Activated T-cell treated with anti-CD3 and anti-CD28 coated beads, Interleukin-2, amount 50 U/mL, for 24 hours (primary cell): ENCODE results near the gene EIF1AX.
A peak's percentile ranks its signal among the peaks of the same experiment; 100 is the strongest.
"Not testable (repeated sequence)": the region's sequence is repeated elsewhere in the genome, so short reads cannot be mapped to it uniquely, and the experiment has no call there.

Experiments used
- DNase-seq: peaks from one replicate; pipeline ENCODE4 v3.0.0-alpha.2; 2020
- H3K27ac Mint-ChIP-seq: 2 replicates; pipeline ENCODE4 v1.8.0; 2020; ENCODE audit warnings: mild to moderate bottlenecking, mixed read lengths
- H3K27me3 Mint-ChIP-seq: 2 replicates; pipeline ENCODE4 v1.8.0; 2020; ENCODE audit warnings: mixed read lengths
- H3K36me3 Mint-ChIP-seq: 2 replicates; pipeline ENCODE4 v1.8.0; 2020; ENCODE audit warnings: low read depth, mixed read lengths
- H3K4me1 Mint-ChIP-seq: 2 replicates; pipeline ENCODE4 v1.8.0; 2020; ENCODE audit warnings: low read depth, mixed read lengths
- H3K4me3 Mint-ChIP-seq: 2 replicates; pipeline ENCODE4 v1.8.0; 2020; ENCODE audit warnings: mild to moderate bottlenecking, moderate library complexity, mixed read lengths
- H3K9me3 Mint-ChIP-seq: 2 replicates; pipeline ENCODE4 v1.8.0; 2020; ENCODE audit warnings: mixed read lengths

Gene EIF1AX

GRCh38 chrX:20141281-20142220 is at the start of gene EIF1AX:
Gene EIF1AX, minus strand, starts transcription at chrX:20141838. Its CDS starts 198 bp downstream, at chrX:20141640.
- peak; percentile 99 for DNase-seq
- H3K4me3 Mint-ChIP-seq: peak within 1 kb of the TSS; percentile 94
- H3K36me3 Mint-ChIP-seq: peaks cover 50% of the 10 kb centered on the region
- H3K4me1 Mint-ChIP-seq: peaks cover 58% of the 10 kb centered on the region
- H3K9me3 Mint-ChIP-seq: no peaks in the 10 kb centered on the region
- H3K27ac Mint-ChIP-seq: peak within 1 kb of the TSS; percentile 95
- no peaks in the 10 kb centered on the region for H3K27me3 Mint-ChIP-seq

- no peak overlapping the region for H3K27ac Mint-ChIP-seq
- peaks cover 63% of the 10 kb centered on the region for H3K36me3 Mint-ChIP-seq
- no peak overlapping the region for H3K4me3 Mint-ChIP-seq
- H3K9me3 Mint-ChIP-seq: no peaks in the 10 kb centered on the region
- H3K4me1 Mint-ChIP-seq: no peaks in the 10 kb centered on the region
- H3K27me3 Mint-ChIP-seq: peaks cover 25% of the 10 kb centered on the region
- no peak for DNase-seq
Measured at GRCh38 chrX:20189171-20189570, 47.5 kb upstream of the EIF1AX start.

- H3K4me3 Mint-ChIP-seq: no peak overlapping the region
- no peak for DNase-seq
- H3K27ac Mint-ChIP-seq: peak overlapping the region; percentile 89
- H3K9me3 Mint-ChIP-seq: no peaks in the 10 kb centered on the region
- peaks cover 63% of the 10 kb centered on the region for H3K36me3 Mint-ChIP-seq
- peaks cover 16% of the 10 kb centered on the region for H3K4me1 Mint-ChIP-seq
- H3K27me3 Mint-ChIP-seq: peaks cover 16% of the 10 kb centered on the region
Measured at GRCh38 chrX:20181598-20182329, 40.1 kb upstream of the EIF1AX start.

- H3K9me3 Mint-ChIP-seq: no peaks in the 10 kb centered on the region
- peaks cover 12% of the 10 kb centered on the region for H3K27me3 Mint-ChIP-seq
- peaks cover 7% of the 10 kb centered on the region for H3K4me1 Mint-ChIP-seq
- H3K27ac Mint-ChIP-seq: no peak overlapping the region
- H3K36me3 Mint-ChIP-seq: peaks cover 56% of the 10 kb centered on the region
- no peak overlapping the region for H3K4me3 Mint-ChIP-seq
- DNase-seq: no peak
Measured at GRCh38 chrX:20177093-20177492, 35.5 kb upstream of the EIF1AX start.

GRCh38 chrX:20173856-20174255 is 32.2 kb upstream of the EIF1AX start:
- no peak overlapping the region for H3K27ac Mint-ChIP-seq
- H3K27me3 Mint-ChIP-seq: peaks cover 2% of the 10 kb centered on the region
- no peak overlapping the region for H3K4me3 Mint-ChIP-seq
- H3K9me3 Mint-ChIP-seq: no peaks in the 10 kb centered on the region
- no peak for DNase-seq
- peaks cover 55% of the 10 kb centered on the region for H3K36me3 Mint-ChIP-seq
- no peaks in the 10 kb centered on the region for H3K4me1 Mint-ChIP-seq

- no peaks in the 10 kb centered on the region for H3K4me1 Mint-ChIP-seq
- no peaks in the 10 kb centered on the region for H3K9me3 Mint-ChIP-seq
- H3K4me3 Mint-ChIP-seq: no peak overlapping the region
- no peak overlapping the region for H3K27ac Mint-ChIP-seq
- peaks cover 55% of the 10 kb centered on the region for H3K36me3 Mint-ChIP-seq
- no peaks in the 10 kb centered on the region for H3K27me3 Mint-ChIP-seq
- no peak for DNase-seq
Measured at GRCh38 chrX:20173313-20173712, 31.7 kb upstream of the EIF1AX start.

GRCh38 chrX:20171887-20172286 is 30.2 kb upstream of the EIF1AX start:
- Mint-ChIP-seq H3K27me3 (peaks cover 2% of the 10 kb centered on the region), H3K36me3 (peaks cover 58% of the 10 kb centered on the region), H3K9me3 (no peaks in the 10 kb centered on the region), H3K4me3 (no peak overlapping the region), H3K4me1 (no peaks in the 10 kb centered on the region), H3K27ac (no peak overlapping the region)
- DNase-seq: no peak

GRCh38 chrX:20162516-20162915 is 20.9 kb upstream of the EIF1AX start:
- not testable (repeated sequence) for H3K27me3 Mint-ChIP-seq, H3K4me3 Mint-ChIP-seq, H3K4me1 Mint-ChIP-seq, H3K9me3 Mint-ChIP-seq, DNase-seq
- peaks cover 55% of the 10 kb centered on the region for H3K36me3 Mint-ChIP-seq
- peak overlapping the region; percentile 62 for H3K27ac Mint-ChIP-seq

GRCh38 chrX:20159797-20160385 is 18.3 kb upstream of the EIF1AX start:
- Mint-ChIP-seq H3K36me3 (peaks cover 70% of the 10 kb centered on the region), H3K27ac (peak overlapping the region; percentile 2), H3K27me3 (peaks cover 7% of the 10 kb centered on the region), H3K4me1 (no peaks in the 10 kb centered on the region), H3K9me3 (no peaks in the 10 kb centered on the region), H3K4me3 (no peak overlapping the region)
- no peak for DNase-seq

- DNase-seq: no peak
- Mint-ChIP-seq H3K27ac (no peak overlapping the region), H3K36me3 (peaks cover 56% of the 10 kb centered on the region), H3K9me3 (no peaks in the 10 kb centered on the region), H3K4me1 (peaks cover 5% of the 10 kb centered on the region), H3K27me3 (peaks cover 14% of the 10 kb centered on the region), H3K4me3 (no peak overlapping the region)
Measured at GRCh38 chrX:20151689-20152088, 10.1 kb upstream of the EIF1AX start.

- peaks cover 11% of the 10 kb centered on the region for H3K27me3 Mint-ChIP-seq
- H3K9me3 Mint-ChIP-seq: no peaks in the 10 kb centered on the region
- peaks cover 12% of the 10 kb centered on the region for H3K4me1 Mint-ChIP-seq
- H3K36me3 Mint-ChIP-seq: peaks cover 38% of the 10 kb centered on the region
- H3K27ac Mint-ChIP-seq: no peak overlapping the region
- no peak overlapping the region for H3K4me3 Mint-ChIP-seq
- DNase-seq: no peak
Measured at GRCh38 chrX:20149326-20149725, 7.7 kb upstream of the EIF1AX start.

- no peak for DNase-seq
- Mint-ChIP-seq H3K4me1 (peaks cover 29% of the 10 kb centered on the region), H3K36me3 (peaks cover 23% of the 10 kb centered on the region), H3K9me3 (no peaks in the 10 kb centered on the region), H3K27me3 (peaks cover 11% of the 10 kb centered on the region), H3K4me3 (no peak overlapping the region), H3K27ac (no peak overlapping the region)
Measured at GRCh38 chrX:20147561-20147960, 5.9 kb upstream of the EIF1AX start.

- no peak overlapping the region for H3K4me3 Mint-ChIP-seq
- H3K27ac Mint-ChIP-seq: peak overlapping the region; percentile 15
- H3K36me3 Mint-ChIP-seq: peaks cover 26% of the 10 kb centered on the region
- DNase-seq: no peak
- peaks cover 37% of the 10 kb centered on the region for H3K4me1 Mint-ChIP-seq
- no peaks in the 10 kb centered on the region for H3K9me3 Mint-ChIP-seq
- H3K27me3 Mint-ChIP-seq: peaks cover 11% of the 10 kb centered on the region
Measured at GRCh38 chrX:20144491-20144890, 2.9 kb upstream of the EIF1AX start.

- no peaks in the 10 kb centered on the region for H3K9me3 Mint-ChIP-seq
- H3K4me3 Mint-ChIP-seq: no peak overlapping the region
- no peak for DNase-seq
- H3K27me3 Mint-ChIP-seq: peaks cover 11% of the 10 kb centered on the region
- H3K36me3 Mint-ChIP-seq: peaks cover 31% of the 10 kb centered on the region
- H3K4me1 Mint-ChIP-seq: peaks cover 47% of the 10 kb centered on the region
- peak overlapping the region; percentile 40 for H3K27ac Mint-ChIP-seq
Measured at GRCh38 chrX:20143561-20143960, 1.9 kb upstream of the EIF1AX start.
